PC-9 (cell line): ENCODE measurements around the gene GGNBP2.

ENCODE experiments used
- CTCF ChIP-seq: fragments of 200-600 bp; sonication (generic); conservative IDR thresholded peaks from 2 replicates; pipeline ENCODE4 v1.6.1; 2017; ENCODE audit warnings: mixed run types, antibody characterized with exemption, mild to moderate bottlenecking, moderate library complexity
- EZH2 ChIP-seq: fragments of 200-600 bp; sonication (generic); IDR thresholded peaks from 2 replicates; pipeline ENCODE4 v1.8.0; 2017; ENCODE audit warnings: antibody characterized with exemption, low read depth

DNA sequence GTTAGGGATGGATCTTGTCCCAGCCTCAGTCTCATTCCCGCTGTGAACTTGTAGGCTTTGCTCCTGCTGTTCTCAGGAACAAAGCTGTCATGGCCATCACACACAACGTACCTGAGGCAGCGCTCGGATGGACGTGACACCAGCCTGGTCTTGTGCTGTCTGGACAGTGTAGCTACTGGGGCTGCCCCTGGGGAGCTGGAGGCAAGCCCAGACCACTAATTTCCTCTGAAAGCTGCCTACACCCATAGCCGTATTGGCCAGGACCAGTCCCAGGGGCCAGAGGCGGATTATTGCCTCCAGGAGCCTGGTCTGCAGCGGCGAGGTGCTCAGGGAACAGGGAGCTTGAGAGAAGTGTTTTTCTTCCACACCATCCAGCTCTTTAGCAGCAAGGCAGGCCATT is 46.6 kb upstream of the GGNBP2 start:
- no peak for TF ChIP-seq CTCF
- TF ChIP-seq EZH2, result no peak
